Liver (tissue), 3 donors: Measurements from ENCODE around the gene TTC22.

Experiments used
- ATF3 ChIP-seq: IDR thresholded peaks from 2 replicates; pipeline ENCODE4 v1.6.1; 2016; ENCODE audit warnings: antibody characterized with exemption
- CTCF ChIP-seq: fragments of 150-350 bp; IDR thresholded peaks from 2 replicates; pipeline ENCODE4 v1.5.1; 2017; ENCODE audit warnings: improper control_type of control experiment, low read depth, low read length; ENCODE audit not compliant: missing input control
- FOXA1 ChIP-seq: IDR thresholded peaks from 2 replicates; pipeline ENCODE4 v1.6.1; 2016; ENCODE audit warnings: antibody characterized with exemption
- GABPA ChIP-seq, 2 donors: IDR thresholded peaks in 1 of 2; conservative IDR thresholded peaks in 1 of 2; 2 replicates each; pipeline ENCODE4 v1.6.1; 2016; ENCODE audit warnings: antibody characterized with exemption in 2 of 2, mild to moderate bottlenecking in 1 of 2, moderate library complexity in 1 of 2
- MAX ChIP-seq: IDR thresholded peaks from 2 replicates; pipeline ENCODE4 v1.6.1; 2016; ENCODE audit warnings: antibody characterized with exemption
- donor health status: healthy.
- donor health status: healthy.

GRCh38 chr1:54787604-54788003 lies 13.5 kb downstream of the TTC22 start:
- TF ChIP-seq CTCF: no peak
- no peak for TF ChIP-seq ATF3
- TF ChIP-seq MAX: no peak
- TF ChIP-seq FOXA1: no peak
- TF ChIP-seq GABPA (IDR thresholded peaks at IDR 0.05 in 1 of 2, conservative IDR thresholded peaks at IDR 0.05 in 1 of 2): no peak
